Activated T-cell treated with anti-CD3 and anti-CD28 coated beads for 1 hour (primary cell): Measurements from ENCODE around the gene ABI1.

Experiments
- DNase-seq: peaks from one replicate; pipeline ENCODE4 v3.0.0-alpha.2; 2020; ENCODE audit warnings: low read depth

The ABI1 gene

DNA sequence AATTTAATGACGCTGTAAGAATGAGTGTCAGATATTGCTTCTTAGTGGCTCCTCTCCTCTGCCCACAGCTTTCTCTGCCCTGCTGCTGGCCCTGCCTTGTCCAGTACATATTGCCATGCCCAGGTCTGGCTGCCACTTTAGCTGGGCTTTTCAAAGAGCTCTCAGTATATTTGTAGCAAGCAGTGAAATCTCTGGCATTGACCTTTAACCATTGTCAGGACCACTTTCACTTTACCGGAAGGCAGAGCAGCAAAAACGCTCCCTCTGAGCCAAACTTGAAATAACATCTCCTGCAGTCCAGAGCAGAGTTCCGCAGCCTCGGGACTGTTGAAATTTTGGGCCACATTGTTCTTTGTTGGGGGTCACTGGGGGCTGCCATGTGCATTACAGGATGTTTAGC lies 149.4 kb downstream of the ABI1 start:
- no peak for DNase-seq

DNA sequence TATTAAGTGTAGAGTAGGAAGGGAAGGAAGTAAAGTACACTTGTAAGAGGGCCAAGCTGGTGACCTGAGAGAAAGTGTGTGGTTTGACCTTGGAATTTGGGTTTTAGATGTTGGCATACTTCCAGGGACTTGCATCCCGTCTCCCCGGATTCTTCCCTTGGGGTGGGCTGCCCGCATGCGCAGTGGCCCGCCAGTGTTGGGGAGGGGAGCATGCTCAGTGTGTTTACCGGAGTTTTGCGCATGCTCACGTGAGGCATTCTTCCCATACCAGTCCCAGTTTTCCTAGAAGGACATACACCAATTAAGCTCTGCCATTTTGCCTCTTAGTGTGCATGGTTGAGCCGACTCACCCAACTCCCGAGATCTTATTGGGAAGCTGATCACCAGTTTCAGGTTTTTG lies 153.8 kb downstream of the ABI1 start:
- DNase-seq, result no peak

DNA sequence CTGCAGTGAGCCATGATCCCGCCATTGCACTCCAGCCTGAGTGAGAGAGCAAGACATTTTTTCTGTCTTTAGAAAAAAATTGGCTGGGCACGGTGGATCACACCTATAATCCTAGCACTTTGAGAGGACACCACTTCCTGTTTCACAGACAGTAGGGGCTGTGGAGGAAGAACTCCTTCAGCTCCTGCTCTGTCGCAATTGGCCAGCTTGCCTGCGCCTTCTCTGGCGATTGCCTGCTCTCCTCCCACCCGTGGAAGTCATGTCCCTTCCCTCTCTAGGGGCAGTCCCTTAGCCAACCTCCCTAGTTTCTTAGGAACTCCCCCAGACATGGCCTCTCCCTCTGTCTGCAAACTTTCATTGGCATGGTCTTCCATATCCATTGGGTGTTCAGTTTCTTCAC lies 154.6 kb downstream of the ABI1 start:
- no peak for DNase-seq

GRCh38 chr10:26703974-26704373 lies 156.8 kb downstream of the ABI1 start:
- DNase-seq, result no peak

DNA sequence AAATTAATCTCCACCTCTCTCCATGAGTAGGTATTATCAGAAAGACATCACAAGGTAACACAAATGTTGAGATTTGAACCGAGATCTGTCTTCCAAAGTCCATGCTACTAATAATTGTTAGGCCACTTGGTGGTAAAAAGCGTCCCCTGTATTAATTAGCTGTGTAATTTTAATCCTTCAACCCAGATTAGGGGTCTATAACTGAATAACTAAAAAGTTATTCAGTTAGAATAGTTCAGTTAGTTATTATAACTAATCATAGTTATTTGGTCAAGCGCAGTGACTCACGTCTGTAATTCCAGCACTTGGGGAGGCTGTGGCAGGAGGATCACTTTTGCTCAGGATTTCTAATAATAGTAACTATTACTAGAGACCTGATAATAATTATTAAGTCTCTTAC lies 157.7 kb downstream of the ABI1 start:
- no peak for DNase-seq

GRCh38 chr10:26700884-26701630 lies 159.7 kb downstream of the ABI1 start:
- no peak for DNase-seq

GRCh38 chr10:26699631-26700030 lies 161.1 kb downstream of the ABI1 start:
- DNase-seq, result no peak

GRCh38 chr10:26698909-26699308 lies 161.8 kb downstream of the ABI1 start:
- no peak for DNase-seq

DNA sequence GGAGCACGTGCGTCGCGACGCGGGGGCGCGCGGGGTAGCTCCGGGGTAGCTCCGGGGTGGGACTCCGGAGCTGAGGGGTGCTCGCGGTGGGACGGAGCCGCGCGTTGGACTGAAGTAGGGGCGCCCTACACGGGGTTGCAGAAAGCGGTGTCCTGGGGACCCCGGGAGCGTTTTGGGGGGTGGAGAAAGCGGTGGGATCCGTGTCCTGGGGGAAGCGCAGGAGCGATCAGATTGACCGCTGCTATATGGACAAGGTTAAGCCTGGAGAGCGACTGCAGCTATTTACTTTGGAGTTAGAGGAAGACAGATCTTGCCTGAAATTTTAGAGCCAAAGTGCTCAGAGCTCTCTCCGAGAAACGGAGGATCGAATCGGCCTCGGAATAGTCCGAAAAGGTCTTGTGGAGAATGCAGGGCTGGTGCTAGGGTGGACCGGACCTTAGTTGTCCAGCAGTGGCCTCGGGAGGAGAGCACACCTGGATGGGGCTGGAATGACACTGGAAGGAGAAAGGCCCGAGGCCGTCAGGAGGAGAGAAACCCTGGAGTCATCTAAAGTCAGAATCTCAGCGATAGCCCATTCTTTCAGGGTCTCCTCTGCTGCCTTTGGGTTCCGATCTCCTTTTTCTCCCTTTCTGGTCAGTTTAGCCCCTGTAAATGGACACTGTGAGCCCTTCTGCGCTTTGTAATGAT lies 162.7 kb downstream of the ABI1 start:
- DNase-seq, result no peak

- peak; percentile 36 for DNase-seq
Measured at GRCh38 chr10:26697163-26697921, 163.4 kb downstream of the ABI1 start, which contains the start of gene PDSS1. TSS of gene PDSS1 (plus strand) at chr10:26697701. CDS start at chr10:26697712, 11 bp downstream.

GRCh38 chr10:26696786-26697162 lies 164.0 kb downstream of the ABI1 start:
- no peak for DNase-seq
